GM12878 (cell line): ENCODE data around the gene SPI1. TPM values are rescaled to one million over a fixed set of nuclear protein-coding genes. Genes with fewer than 3 reads are reported as not detected.

Source experiments
- ATF7 ChIP-seq: fragments of 450-650 bp; IDR thresholded peaks from 2 replicates; pipeline ENCODE4 v1.6.1; 2016; ENCODE audit warnings: low read depth, mild to moderate bottlenecking
- BHLHE40 ChIP-seq, 2 experiments: fragments of 450-650 bp in 1 of 2; IDR thresholded peaks; 2 replicates each; pipeline ENCODE4 v1.6.1; 2011 to 2017; ENCODE audit warnings: low read depth in 2 of 2, borderline replicate concordance in 1 of 2, improper control_type of control experiment in 1 of 2, low read length in 1 of 2, mild to moderate bottlenecking in 1 of 2
- CBX3 ChIP-seq: fragments of 200-600 bp; sonication (generic); IDR thresholded peaks from 2 replicates; pipeline ENCODE4 v1.6.1; 2016; ENCODE audit warnings: low read depth, borderline replicate concordance
- DPF2 ChIP-seq: fragments of 450-650 bp; IDR thresholded peaks from 2 replicates; pipeline ENCODE4 v1.6.1; 2017; ENCODE audit warnings: mild to moderate bottlenecking
- EP300 ChIP-seq, 2 experiments: fragments of 150-350 bp in 1 of 2; IDR thresholded peaks; 2 replicates each; pipeline ENCODE4 v1.6.1; 2011 to 2012; ENCODE audit warnings: low read depth in 2 of 2, low read length in 2 of 2, borderline replicate concordance in 1 of 2, improper control_type of control experiment in 1 of 2, inconsistent platforms in 1 of 2; ENCODE audit not compliant: control insufficient read depth in 1 of 2
- EZH2 ChIP-seq: IDR thresholded peaks from 2 replicates; pipeline ENCODE4 v1.6.1; 2012; ENCODE audit warnings: low read depth, mild to moderate bottlenecking, control low read depth, inconsistent platforms, low read length, borderline replicate concordance; ENCODE audit not compliant: control insufficient read depth
- FOS ChIP-seq: IDR thresholded peaks from 3 replicates; pipeline ENCODE4 v1.6.1; 2011; ENCODE audit warnings: borderline replicate concordance; ENCODE audit not compliant: insufficient read length; ENCODE audit errors: extremely low read depth
- FOXM1 ChIP-seq: IDR thresholded peaks from 2 replicates; pipeline ENCODE4 v1.6.1; 2012; ENCODE audit warnings: low read depth, mild to moderate bottlenecking, inconsistent platforms, low read length, moderate library complexity
- GATAD2B ChIP-seq: fragments of 450-650 bp; conservative IDR thresholded peaks from 2 replicates; pipeline ENCODE4 v1.6.1; 2017; ENCODE audit warnings: low read depth, mild to moderate bottlenecking, moderate library complexity
- HCFC1 ChIP-seq: fragments of 150-350 bp; IDR thresholded peaks from 2 replicates; pipeline ENCODE4 v1.6.1; 2014; ENCODE audit warnings: low read length
- MXI1 ChIP-seq: fragments of 150-350 bp; IDR thresholded peaks from 2 replicates; pipeline ENCODE4 v1.6.1; 2011; ENCODE audit warnings: low read depth, mild to moderate bottlenecking, inconsistent platforms, low read length, improper control_type of control experiment
- MYB ChIP-seq: fragments of 150-350 bp; IDR thresholded peaks from 2 replicates; pipeline ENCODE4 v1.6.1; 2014; ENCODE audit warnings: mild to moderate bottlenecking, low read depth, low read length, borderline replicate concordance
- NFYA ChIP-seq: IDR thresholded peaks from 2 replicates; pipeline ENCODE4 v1.6.1; 2011; ENCODE audit warnings: low read depth, mild to moderate bottlenecking, low read length, improper control_type of control experiment, borderline replicate concordance
- SMC3 ChIP-seq: IDR thresholded peaks from 2 replicates; pipeline ENCODE4 v1.6.1; 2011; ENCODE audit warnings: low read length, improper control_type of control experiment, borderline replicate concordance
- STAT1 ChIP-seq: fragments of 450-650 bp; conservative IDR thresholded peaks from 2 replicates; pipeline ENCODE4 v1.6.1; 2014; ENCODE audit warnings: antibody characterized with exemption, mild to moderate bottlenecking
- SUPT20H ChIP-seq: IDR thresholded peaks from 2 replicates; pipeline ENCODE4 v1.6.1; 2011; ENCODE audit warnings: low read depth, mild to moderate bottlenecking, low read length, moderate library complexity, borderline replicate concordance; ENCODE audit not compliant: control insufficient read depth
- TAF1 ChIP-seq: IDR thresholded peaks from 2 replicates; pipeline ENCODE4 v1.6.1; 2011; ENCODE audit warnings: mild to moderate bottlenecking, low read depth, low read length, borderline replicate concordance
- TBL1XR1 ChIP-seq: IDR thresholded peaks from 2 replicates; pipeline ENCODE4 v1.6.1; 2012; ENCODE audit warnings: low read depth, low read length, improper control_type of control experiment
- ZNF217 ChIP-seq: fragments of 450-650 bp; IDR thresholded peaks from 2 replicates; pipeline ENCODE4 v1.6.1; 2017; ENCODE audit warnings: antibody characterized with exemption, mild to moderate bottlenecking
- polyA plus RNA-seq, 11 experiments: library from polyadenylated mRNA; depleted of rRNA in 4 of 11; unstranded in 6 of 11; stranded (reverse) in 5 of 11; fragments of >200 nt; fragmentation: Nextera tagmentation in 4 of 11; fragmentation: Illumina TruSeq in 1 of 11; extraction: Ambion mirVana in 4 of 11; extraction: Trizol in 1 of 11; gene quantifications; 1 replicate in 1 of 11; 2 replicates in 10 of 11; pipeline versions ENCODE4 v1.2.1 to v1.2.3, GENCODE V29; 2011 to 2016; ENCODE audit warnings: inconsistent platforms in 2 of 11, missing spikeins in 2 of 11, low read depth in 1 of 11
- total RNA-seq, 4 experiments: library from RNA; depleted of rRNA in 3 of 4; stranded (reverse); fragments of >200 nt in 3 of 4; fragmentation: Illumina TruSeq in 1 of 4; extraction: Trizol in 1 of 4; gene quantifications; 2 replicates each; pipeline versions ENCODE4 v1.2.1 to v1.2.3, GENCODE V29; 2013 to 2021
- TF ChIP-seq, protein P1 (sequence below): fragments of 450-650 bp; IDR thresholded peaks from 2 replicates; pipeline ENCODE4 v1.6.1; 2017; ENCODE audit warnings: mild to moderate bottlenecking, moderate library complexity
- TF ChIP-seq, protein P2 (sequence below): fragments of 450-650 bp; IDR thresholded peaks from 2 replicates; pipeline ENCODE4 v1.6.1; 2017; ENCODE audit warnings: mild to moderate bottlenecking, low read depth, inconsistent platforms; ENCODE audit not compliant: poor library complexity, severe bottlenecking
- TF ChIP-seq, protein P3 (sequence below): fragments of 450-650 bp; conservative IDR thresholded peaks from 2 replicates; pipeline ENCODE4 v1.6.1; 2017; ENCODE audit warnings: mild to moderate bottlenecking, moderate library complexity

The SPI1 gene
- total and polyA plus RNA-seq, 10 of the 15 experiments (the other 5 are each of a cell fraction or from before 2014, with no cell fraction given) = 0.05 to 31.1 (median 9.7) TPM

DNA sequence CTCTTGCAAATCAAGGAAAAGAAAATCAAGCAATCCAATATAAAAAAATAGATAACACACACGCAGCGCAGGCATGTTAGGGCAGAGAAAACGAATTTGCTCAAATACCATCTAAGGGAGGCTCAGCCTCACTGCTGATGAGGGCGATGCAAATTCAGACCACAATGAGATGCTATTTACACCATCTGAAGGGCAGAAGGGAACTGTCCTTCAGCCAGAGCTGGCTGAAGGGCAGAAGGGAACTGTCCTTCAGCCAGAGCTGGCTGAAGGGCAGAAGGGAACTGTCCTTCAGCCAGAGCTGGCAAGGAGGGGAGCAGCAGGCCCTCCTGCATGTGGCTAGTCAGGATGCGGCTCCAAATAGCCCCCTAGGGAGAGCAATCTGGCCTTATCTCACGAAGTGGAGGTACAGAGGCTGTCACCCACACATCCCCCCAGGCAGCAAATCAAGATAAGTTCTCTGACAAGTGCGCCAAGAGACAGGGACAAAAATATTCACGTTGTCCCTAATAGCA, 22.5 kb upstream of the SPI1 start (continued):
- TF ChIP-seq, protein P1, sequence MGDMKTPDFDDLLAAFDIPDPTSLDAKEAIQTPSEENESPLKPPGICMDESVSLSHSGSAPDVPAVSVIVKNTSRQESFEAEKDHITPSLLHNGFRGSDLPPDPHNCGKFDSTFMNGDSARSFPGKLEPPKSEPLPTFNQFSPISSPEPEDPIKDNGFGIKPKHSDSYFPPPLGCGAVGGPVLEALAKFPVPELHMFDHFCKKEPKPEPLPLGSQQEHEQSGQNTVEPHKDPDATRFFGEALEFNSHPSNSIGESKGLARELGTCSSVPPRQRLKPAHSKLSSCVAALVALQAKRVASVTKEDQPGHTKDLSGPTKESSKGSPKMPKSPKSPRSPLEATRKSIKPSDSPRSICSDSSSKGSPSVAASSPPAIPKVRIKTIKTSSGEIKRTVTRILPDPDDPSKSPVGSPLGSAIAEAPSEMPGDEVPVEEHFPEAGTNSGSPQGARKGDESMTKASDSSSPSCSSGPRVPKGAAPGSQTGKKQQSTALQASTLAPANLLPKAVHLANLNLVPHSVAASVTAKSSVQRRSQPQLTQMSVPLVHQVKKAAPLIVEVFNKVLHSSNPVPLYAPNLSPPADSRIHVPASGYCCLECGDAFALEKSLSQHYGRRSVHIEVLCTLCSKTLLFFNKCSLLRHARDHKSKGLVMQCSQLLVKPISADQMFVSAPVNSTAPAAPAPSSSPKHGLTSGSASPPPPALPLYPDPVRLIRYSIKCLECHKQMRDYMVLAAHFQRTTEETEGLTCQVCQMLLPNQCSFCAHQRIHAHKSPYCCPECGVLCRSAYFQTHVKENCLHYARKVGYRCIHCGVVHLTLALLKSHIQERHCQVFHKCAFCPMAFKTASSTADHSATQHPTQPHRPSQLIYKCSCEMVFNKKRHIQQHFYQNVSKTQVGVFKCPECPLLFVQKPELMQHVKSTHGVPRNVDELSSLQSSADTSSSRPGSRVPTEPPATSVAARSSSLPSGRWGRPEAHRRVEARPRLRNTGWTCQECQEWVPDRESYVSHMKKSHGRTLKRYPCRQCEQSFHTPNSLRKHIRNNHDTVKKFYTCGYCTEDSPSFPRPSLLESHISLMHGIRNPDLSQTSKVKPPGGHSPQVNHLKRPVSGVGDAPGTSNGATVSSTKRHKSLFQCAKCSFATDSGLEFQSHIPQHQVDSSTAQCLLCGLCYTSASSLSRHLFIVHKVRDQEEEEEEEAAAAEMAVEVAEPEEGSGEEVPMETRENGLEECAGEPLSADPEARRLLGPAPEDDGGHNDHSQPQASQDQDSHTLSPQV = no peak
- TF ChIP-seq CBX3 (no peak), BHLHE40 (IDR thresholded peaks at IDR 0.05; ENCODE audit: borderline replicate concordance in 1 of 2, low read depth in 2 of 2, low read length in 1 of 2) (no peak), FOS (no peak), DPF2 (no peak; the same call in 1 of the 2 replicates), EP300 (IDR thresholded peaks at IDR 0.05; ENCODE audit: borderline replicate concordance in 1 of 2, control insufficient read depth in 1 of 2, low read depth in 2 of 2, low read length in 2 of 2) (no peak), HCFC1 (no peak), NFYA (no peak), GATAD2B (no peak), ATF7 (no peak), ZNF217 (no peak), MXI1 (no peak), SMC3 (no peak), MYB (no peak), TAF1 (no peak), STAT1 (no peak), EZH2 (no peak), TBL1XR1 (no peak), FOXM1 (no peak), SUPT20H (no peak)
- TF ChIP-seq, protein P2, sequence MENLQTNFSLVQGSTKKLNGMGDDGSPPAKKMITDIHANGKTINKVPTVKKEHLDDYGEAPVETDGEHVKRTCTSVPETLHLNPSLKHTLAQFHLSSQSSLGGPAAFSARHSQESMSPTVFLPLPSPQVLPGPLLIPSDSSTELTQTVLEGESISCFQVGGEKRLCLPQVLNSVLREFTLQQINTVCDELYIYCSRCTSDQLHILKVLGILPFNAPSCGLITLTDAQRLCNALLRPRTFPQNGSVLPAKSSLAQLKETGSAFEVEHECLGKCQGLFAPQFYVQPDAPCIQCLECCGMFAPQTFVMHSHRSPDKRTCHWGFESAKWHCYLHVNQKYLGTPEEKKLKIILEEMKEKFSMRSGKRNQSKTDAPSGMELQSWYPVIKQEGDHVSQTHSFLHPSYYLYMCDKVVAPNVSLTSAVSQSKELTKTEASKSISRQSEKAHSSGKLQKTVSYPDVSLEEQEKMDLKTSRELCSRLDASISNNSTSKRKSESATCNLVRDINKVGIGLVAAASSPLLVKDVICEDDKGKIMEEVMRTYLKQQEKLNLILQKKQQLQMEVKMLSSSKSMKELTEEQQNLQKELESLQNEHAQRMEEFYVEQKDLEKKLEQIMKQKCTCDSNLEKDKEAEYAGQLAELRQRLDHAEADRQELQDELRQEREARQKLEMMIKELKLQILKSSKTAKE = no peak
- TF ChIP-seq, protein P3, sequence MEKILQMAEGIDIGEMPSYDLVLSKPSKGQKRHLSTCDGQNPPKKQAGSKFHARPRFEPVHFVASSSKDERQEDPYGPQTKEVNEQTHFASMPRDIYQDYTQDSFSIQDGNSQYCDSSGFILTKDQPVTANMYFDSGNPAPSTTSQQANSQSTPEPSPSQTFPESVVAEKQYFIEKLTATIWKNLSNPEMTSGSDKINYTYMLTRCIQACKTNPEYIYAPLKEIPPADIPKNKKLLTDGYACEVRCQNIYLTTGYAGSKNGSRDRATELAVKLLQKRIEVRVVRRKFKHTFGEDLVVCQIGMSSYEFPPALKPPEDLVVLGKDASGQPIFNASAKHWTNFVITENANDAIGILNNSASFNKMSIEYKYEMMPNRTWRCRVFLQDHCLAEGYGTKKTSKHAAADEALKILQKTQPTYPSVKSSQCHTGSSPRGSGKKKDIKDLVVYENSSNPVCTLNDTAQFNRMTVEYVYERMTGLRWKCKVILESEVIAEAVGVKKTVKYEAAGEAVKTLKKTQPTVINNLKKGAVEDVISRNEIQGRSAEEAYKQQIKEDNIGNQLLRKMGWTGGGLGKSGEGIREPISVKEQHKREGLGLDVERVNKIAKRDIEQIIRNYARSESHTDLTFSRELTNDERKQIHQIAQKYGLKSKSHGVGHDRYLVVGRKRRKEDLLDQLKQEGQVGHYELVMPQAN = no peak
